OCI-LY7 (cell line): ENCODE results near the gene CENPX.

Experiments used
- CTCF ChIP-seq: fragments of 200-600 bp; sonication (generic); conservative IDR thresholded peaks from 2 replicates; pipeline ENCODE4 v1.5.1; 2014; ENCODE audit warnings: mild to moderate bottlenecking, antibody characterized with exemption, low read length, moderate library complexity, mixed read lengths
- EZH2phosphoT487 ChIP-seq: fragments of 200-600 bp; sonication (generic); IDR thresholded peaks from 2 replicates; pipeline ENCODE4 v1.6.1; 2018; ENCODE audit warnings: low read depth, borderline replicate concordance, mild to moderate bottlenecking, mixed run types, antibody characterized with exemption, low read length, moderate library complexity, mixed read lengths

- TF ChIP-seq CTCF (no peak), EZH2phosphoT487 (no peak)
Measured at GRCh38 chr17:82003411-82004381, 19.0 kb downstream of the CENPX start.
